Hypothalamus (tissue), 51 donors: ENCODE results near the gene FRMD5.

Source experiments
- DNase-seq, 51 donors: peaks; one replicate each; lab custom pipeline; 2025; lab: John Stamatoyannopoulos, UW

The FRMD5 gene

GRCh38 chr15:43905755-43906154, 289.3 kb downstream of the FRMD5 start:
- DNase-seq, result no peak

- peak in 29 of 51 donors; percentile 5 to 64 (median 22) for DNase-seq
Observed at GRCh38 chr15:43903864-43904290, 291.2 kb downstream of the FRMD5 start.

GRCh38 chr15:43901495-43901894, 293.6 kb downstream of the FRMD5 start:
- no peak for DNase-seq

- DNase-seq, result no peak
Observed at GRCh38 chr15:43900996-43901395, 294.1 kb downstream of the FRMD5 start.

GRCh38 chr15:43899928-43900327, 295.1 kb downstream of the FRMD5 start:
- DNase-seq, result no peak

DNA sequence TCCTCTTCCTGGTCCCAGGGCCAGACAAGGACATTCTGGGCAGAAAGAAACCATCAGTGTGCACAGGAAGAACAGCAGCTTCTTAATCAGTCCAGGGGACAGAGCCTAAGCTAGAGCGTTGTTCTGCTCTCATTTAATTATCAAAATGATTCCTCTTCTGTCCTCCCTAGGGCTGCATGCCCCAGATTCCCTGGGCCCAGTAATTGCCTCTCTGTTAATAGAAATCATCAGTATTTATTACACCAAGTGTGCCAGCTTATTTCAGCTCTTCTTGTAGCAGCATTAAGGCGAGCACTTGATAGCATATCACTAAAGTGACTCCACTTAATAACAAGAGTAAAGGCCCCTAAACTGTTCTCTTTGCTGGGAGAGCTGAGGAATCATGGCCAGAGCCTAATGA, 296.2 kb downstream of the FRMD5 start:
- DNase-seq, result peak in 1 of 51 donors; percentile 14

DNA sequence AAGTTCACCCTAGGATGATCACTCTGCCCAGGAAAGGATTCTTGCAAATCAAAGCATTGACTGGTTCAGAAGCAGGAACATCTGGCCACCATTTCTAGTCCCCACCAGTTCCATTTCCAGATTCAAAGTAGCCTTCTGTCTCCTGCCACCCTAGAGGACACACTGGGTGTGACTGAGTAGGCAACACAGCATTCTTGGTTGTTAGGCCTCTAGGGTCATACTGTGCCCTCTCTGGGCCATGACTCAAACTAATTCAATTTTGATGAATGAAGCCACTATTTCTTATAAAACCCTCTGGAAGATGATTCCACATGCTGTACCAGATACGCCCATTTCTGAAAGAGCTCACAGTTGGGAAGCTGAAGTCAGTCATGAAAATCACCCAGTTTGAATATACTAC, 298.5 kb downstream of the FRMD5 start:
- DNase-seq, result no peak

DNA sequence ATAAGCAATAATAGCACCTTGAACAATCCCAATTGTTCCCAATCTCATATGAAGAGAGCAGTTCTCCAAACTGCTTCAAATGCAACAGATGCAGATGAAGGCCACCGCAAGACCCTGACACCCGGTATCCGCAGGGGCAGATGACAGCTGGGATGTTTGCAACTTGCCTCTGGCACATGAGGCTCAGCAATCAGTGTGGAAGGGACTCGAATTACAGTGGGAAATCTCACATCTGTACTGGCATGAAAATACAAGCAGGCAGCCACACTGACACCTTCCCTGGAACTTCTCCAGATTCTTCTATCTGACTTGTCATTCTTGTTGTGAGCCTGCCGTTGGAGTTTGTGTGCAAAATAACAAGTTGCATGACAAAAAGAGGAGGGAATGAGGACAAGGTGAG, 299.5 kb downstream of the FRMD5 start:
- no peak for DNase-seq

DNA sequence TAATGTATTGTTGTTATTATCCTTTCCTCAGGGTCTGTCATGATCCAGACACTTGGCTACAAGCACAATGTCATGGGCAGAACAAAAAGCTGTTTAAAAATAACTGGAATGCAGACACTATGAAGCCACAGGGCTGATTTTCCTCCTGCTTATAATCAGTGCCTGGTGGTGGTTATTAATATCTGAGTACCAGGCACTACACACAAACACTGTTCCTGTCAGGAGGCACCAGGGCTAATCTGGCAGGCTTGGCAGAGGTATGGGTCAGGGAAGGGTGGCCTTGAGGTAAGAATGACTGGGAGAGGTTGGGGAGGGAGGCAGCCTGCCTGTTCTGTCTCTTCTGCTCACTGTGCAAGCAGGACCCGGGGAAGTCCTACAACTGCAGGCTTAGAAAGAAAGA, 301.1 kb downstream of the FRMD5 start:
- DNase-seq, result no peak

GRCh38 chr15:43889042-43889441, 306.0 kb downstream of the FRMD5 start:
- DNase-seq, result no peak

DNA sequence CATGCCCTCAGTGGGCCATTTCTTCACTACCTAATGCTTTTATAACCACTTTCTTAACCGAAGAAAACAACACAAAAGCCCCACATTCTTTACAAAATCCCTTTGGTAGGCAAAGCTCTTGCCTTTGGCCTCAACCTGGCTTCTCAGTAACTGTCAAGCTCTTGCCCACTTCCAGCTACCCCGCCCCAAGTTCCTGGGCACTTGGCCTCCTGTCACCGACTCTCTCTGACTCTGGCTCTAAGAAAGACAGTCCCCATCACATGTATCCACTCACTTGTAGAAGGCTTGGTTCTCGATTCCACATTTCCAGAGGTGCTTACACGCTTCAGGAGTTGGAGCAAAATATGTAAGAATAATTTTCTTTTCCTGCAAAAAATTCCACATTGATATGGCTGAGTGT, 307.2 kb downstream of the FRMD5 start:
- no peak for DNase-seq

DNA sequence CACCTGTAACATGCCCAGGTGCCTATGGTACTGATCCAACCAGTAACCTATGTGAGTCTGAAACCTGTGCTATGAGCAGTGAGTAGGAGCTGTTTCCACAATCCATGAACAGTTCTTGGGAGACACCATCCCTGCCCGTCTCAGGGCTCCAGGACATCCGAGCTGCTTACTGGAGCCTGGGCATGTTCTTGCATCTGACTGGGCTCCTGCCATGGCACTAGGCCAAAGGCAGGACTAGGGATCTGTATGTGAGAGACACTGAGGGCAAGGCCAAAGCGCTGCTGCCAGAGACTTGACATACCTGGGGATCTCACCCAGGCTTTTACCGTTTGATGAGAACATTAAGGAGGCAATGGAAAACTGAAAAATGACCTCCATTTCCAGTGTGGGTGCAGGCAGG, 308.5 kb downstream of the FRMD5 start:
- DNase-seq, result no peak

DNA sequence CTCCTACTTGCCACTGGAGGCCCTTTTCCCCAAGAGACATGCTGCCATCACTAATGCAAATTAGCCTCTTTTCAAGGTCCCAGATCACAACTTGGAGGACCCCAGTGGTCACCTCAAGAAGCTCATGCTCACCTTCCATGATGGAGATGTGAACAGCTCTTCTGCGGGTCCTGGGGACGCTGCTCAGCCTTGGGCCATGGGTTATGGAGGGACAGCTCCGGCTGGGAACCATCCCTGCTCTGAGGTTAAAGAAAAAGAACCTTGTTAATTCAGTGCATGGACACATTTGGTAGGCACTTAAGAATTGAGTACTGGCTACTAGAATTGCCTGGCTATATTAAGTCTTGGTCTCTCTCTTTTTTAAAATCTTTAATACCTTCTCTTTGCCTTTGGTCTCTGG, 311.5 kb downstream of the FRMD5 start:
- DNase-seq, result no peak

DNA sequence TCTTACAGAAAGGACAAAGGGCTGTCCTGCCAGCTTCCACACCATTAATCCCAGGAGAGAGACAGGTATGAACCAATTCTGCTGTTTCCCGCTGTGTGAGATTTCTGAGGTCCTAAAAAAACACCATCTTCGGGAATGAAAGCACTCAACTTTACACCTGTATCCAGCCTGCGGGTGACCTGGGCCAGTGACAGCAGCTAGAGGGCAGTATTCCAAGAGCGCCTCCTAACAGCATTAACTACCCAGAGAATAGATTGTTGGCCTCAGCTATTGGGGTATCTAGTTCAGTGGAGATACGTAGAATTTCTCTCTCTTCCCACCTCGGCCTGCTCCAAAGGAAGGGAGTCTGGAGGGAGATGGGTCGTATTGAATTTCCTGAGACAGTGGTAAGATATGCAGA, 313.1 kb downstream of the FRMD5 start:
- DNase-seq, result peak in 1 of 51 donors; percentile 16

DNA sequence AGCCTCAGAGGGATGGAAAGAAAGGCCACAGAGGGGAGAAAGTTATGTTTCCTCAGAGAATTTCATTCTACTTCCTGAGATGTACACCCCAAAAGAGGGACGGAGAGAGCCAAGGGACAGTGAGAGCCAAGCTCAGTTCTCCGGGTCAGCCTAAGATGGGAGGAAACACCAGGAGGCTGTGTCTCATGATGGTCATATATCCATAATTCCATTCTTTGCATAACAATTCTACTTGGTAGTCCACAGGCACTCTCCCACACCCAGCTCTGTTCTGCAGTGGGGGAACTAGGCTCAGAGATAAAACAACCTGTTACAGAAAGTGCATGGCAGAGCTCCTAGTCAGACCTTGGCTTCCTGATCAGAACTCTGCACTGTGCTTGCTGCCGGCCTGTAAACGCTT, 313.8 kb downstream of the FRMD5 start:
- DNase-seq, result no peak

GRCh38 chr15:43880406-43881194, 314.5 kb downstream of the FRMD5 start:
- DNase-seq, result peak in 2 of 51 donors; percentile 9 to 34

DNA sequence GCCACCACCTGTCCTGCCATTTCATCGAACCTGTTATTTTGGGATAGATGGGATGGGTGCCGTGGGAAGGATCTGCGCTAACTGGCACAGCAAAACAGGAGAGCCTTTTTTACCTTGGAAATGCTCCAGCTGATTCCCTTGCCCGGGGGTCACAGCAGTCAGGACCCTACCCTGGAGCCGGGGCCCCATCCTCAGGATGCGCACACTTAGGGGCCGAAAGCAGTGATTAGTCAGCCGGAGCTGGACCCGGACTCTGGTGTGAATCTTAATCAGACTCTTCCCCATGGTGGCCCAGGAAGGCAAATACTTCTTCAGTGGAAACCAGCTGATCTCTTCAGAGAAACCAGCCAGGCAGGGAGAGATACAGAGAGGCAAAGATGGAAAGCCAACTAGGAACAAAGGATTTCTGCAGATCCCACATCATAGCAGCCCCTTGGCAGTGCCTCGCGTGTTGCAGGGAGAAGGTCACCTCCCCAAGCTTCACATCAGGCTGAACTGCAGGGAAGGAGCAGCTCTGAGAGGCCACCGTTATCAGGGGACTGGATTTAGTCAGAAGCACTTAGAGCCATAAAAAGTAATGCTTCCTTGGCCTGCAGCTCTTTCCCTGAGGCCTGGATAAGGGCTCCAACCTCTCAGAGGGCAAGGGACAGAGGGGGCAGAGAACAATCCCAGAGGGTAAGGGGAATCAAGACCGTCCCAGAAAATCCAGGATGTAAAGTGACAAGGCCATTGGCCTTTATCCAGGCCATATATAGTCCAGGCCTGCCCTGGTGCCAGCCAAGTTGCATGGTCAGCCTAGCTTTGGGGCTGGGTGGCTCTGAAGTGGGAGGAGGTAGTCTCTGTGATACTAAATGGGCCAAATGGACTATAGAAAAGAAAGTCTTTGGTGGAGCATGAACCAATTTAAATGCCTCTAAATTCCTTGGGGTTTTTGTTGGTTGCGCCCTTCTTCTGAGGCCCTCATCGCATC, 315.4 kb downstream of the FRMD5 start:
- DNase-seq, result no peak

DNA sequence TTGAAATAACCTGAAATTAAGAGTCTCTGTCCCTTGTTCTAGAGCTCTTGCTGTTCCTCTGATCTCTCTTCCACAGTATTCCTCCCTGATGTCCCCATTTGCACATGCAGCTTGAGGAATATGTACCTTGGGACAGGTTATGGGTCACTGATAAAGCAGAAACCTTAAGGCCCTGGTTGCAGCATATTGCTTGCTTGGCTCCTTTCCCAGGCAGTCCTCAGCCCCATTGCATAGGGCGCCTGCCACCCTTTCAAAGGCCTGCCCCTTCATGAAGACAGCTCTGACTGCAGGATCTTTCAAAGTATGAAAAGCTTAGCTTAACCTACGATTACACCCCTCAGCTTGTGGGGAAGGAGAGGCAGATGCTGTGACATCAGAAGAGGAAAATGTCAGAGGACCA, 316.6 kb downstream of the FRMD5 start:
- DNase-seq, result no peak

DNA sequence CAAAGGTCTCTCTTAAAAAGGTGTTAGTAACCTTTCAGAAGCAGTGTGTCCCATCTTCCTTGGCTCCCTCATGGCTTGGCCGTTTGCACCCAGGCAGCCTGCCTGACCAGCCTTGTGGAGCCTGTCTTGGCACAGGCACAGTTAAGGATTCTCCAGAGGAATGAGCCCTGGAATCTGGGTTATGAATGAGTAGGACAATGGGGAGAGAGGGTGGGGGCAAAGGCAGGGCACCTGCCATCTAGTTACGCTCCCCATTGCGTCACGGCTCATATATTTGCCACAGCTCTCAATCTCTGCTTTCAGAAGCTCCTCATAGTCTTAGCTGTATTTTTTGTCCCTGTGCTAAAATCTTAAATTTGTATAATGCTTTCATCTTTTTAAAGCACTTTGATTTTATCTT, 317.7 kb downstream of the FRMD5 start:
- DNase-seq, result no peak

- no peak for DNase-seq
Observed at GRCh38 chr15:43876872-43877271, 318.2 kb downstream of the FRMD5 start.

DNA sequence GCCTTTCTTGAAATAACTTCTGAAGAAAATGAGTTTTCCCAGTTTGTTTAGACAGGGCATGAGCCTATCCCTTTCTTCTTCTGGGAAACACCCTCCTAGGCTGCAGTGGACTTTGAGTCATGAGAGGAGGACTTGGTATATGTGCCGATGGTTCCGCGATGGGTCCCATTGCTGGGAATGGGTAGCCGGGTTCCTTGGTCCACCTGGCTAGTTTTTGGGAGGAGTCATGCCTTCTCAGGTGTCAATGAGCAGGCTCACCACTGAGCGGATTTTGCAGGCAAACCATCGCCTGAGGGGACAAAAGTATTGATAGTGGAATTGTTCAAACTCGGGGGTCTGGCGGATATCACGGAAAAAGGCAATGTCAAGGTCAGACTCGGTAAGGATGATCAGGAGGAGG, 321.4 kb downstream of the FRMD5 start:
- no peak for DNase-seq
